ENCODE measurements around the gene KCNQ1.

The KCNQ1 gene

DNA sequence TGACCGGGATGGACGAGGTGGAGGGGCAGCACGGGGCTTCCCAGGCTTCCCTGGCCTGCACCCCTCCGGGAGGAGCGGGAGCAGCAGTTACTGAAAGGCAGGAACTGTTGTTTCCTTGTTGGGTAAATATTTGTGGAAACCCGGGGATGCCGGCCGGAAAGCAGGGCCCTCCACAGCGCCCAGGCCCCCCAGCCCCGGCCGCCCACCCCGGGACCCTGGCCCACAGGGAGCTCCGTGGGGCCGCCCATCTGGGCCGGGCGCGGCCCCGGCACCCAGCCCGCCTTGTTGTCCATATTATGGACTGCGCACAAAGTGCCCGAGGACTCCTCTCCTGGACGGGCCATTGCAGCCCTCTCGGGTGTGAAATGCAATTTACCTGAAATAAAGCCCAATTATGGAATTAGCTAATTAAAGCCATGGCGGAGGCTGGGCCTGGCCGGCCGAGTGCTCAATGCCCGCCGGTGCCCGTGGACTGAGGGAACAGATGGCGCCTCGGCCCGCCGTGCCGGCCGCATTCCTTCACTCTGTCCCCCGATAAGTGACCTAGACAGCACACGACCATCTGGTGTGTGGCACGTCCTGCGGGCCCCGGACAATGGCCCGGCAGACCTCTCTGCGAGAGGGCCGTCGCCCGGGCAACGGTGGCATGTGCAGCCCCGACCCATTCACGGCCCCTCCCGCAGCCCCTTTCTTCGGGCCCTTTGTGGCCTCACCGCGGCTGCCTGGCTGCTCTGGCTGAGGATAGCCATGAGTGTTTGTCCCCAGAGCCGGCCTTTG is 405.4 kb downstream of the KCNQ1 start:
- Histone ChIP-seq H3K4me1 (no peaks in the 10 kb centered on the region), H3K36me3 (no peaks in the 10 kb centered on the region), H3K4me3 (ENCODE audit: low read depth, low read length) (no peak overlapping the region), H3K27me3 (no peaks in the 10 kb centered on the region), H3K9me3 (no peaks in the 10 kb centered on the region)
- DNase-seq = no peak
- TF ChIP-seq, protein P1, sequence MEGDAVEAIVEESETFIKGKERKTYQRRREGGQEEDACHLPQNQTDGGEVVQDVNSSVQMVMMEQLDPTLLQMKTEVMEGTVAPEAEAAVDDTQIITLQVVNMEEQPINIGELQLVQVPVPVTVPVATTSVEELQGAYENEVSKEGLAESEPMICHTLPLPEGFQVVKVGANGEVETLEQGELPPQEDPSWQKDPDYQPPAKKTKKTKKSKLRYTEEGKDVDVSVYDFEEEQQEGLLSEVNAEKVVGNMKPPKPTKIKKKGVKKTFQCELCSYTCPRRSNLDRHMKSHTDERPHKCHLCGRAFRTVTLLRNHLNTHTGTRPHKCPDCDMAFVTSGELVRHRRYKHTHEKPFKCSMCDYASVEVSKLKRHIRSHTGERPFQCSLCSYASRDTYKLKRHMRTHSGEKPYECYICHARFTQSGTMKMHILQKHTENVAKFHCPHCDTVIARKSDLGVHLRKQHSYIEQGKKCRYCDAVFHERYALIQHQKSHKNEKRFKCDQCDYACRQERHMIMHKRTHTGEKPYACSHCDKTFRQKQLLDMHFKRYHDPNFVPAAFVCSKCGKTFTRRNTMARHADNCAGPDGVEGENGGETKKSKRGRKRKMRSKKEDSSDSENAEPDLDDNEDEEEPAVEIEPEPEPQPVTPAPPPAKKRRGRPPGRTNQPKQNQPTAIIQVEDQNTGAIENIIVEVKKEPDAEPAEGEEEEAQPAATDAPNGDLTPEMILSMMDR (IDR thresholded peaks at IDR 0.05; ENCODE audit: low read depth, low read length) = no peak

DNA sequence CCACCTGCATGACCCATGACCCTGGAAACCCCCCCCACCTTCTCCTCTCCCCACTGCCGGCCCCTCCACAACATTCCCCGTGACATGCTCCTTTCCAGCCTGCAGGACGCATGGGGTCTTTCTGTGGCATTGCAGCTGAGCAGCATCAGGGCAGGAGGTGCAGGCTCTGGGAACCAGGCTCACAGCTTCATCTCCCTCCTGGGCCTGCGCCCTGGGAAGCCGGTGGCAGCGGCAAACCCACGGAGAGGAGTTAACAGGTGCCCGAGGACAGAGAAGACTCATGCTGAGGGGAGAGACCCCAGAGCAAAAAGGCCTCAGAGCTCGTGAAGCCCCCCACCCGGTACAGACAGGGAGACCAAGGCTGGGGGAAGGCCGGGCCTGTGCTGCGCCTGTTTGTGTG is 408.6 kb downstream of the KCNQ1 start:
- Histone ChIP-seq H3K36me3 (no peaks in the 10 kb centered on the region), H3K4me1 (no peaks in the 10 kb centered on the region), H3K9me3 (no peaks in the 10 kb centered on the region), H3K4me3 (ENCODE audit: low read depth, low read length) (no peak overlapping the region), H3K27me3 (no peaks in the 10 kb centered on the region)
- TF ChIP-seq, protein P1 (IDR thresholded peaks at IDR 0.05; ENCODE audit: low read depth, low read length) = no peak
- DNase-seq = no peak

DNA sequence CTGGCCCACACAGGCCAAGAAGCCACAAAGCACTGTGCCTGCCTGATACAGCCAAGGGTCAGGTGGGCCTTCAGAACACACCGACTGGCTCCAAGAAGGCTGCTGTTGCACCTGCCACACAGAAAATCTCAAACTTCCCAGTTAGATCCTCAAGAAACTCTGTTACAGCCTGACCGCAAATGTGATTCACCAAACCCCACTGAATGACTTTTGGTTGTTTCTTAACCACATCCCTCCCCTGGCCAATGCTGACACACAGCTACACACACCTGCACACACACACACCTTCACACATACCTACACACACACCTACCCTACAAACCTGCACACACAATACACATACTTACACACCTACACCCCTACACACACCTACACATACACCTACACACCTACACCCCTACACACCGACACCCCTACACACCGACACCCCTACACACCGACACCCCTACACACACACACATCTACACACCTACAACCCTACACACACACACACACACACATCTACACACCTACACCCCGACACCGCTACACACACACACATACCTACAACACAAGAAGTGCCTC is 409.3 kb downstream of the KCNQ1 start:
- Histone ChIP-seq H3K27me3 (no peaks in the 10 kb centered on the region), H3K4me3 (ENCODE audit: low read depth, low read length) (no peak overlapping the region), H3K4me1 (no peaks in the 10 kb centered on the region), H3K9me3 (no peaks in the 10 kb centered on the region), H3K36me3 (no peaks in the 10 kb centered on the region)
- no peak for DNase-seq
- TF ChIP-seq, protein P1 (IDR thresholded peaks at IDR 0.05; ENCODE audit: low read depth, low read length) = no peak

- no peak for DNase-seq
- H3K27me3 ChIP-seq = no peaks in the 10 kb centered on the region
- no peak overlapping the region for H3K4me3 ChIP-seq (ENCODE audit: low read depth, low read length)
- no peaks in the 10 kb centered on the region for H3K9me3 ChIP-seq
- H3K36me3 ChIP-seq = no peaks in the 10 kb centered on the region
- TF ChIP-seq, protein P1 (IDR thresholded peaks at IDR 0.05; ENCODE audit: low read depth, low read length) = no peak
- no peaks in the 10 kb centered on the region for H3K4me1 ChIP-seq
These were observed 410.4 kb downstream of the KCNQ1 start for GRCh38 chr11:2855162-2855561.

- Histone ChIP-seq H3K4me1 (no peaks in the 10 kb centered on the region), H3K36me3 (no peaks in the 10 kb centered on the region), H3K27me3 (no peaks in the 10 kb centered on the region), H3K9me3 (no peaks in the 10 kb centered on the region), H3K4me3 (ENCODE audit: low read depth, low read length) (no peak overlapping the region)
- no peak for DNase-seq
- TF ChIP-seq, protein P1 (IDR thresholded peaks at IDR 0.05; ENCODE audit: low read depth, low read length) = 0 out of 2 replicates have a peak, but pooled peaks have one; percentile 2
These were observed 412.5 kb downstream of the KCNQ1 start for GRCh38 chr11:2857276-2857675.

DNA sequence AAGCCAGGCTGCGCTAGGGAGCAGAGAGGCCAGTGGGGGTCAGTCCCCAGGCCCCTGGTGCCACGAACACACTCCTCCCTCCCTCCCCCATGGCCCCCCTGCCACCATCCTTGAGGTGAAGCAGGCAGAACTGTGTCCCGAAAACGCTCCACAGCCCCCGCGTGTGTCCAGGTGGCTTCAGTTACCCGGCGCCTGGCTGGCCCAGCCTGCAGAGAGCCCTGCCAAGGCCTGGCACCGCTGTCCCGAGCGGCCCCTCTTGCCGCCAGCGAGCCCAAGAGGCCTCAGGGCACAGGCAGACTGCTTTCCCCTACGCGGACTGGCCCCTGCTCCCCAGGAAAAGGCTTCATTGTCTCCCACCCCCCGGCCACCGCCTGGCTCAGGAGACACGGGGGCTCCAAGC is 413.1 kb downstream of the KCNQ1 start:
- Histone ChIP-seq H3K4me1 (no peaks in the 10 kb centered on the region), H3K36me3 (no peaks in the 10 kb centered on the region), H3K4me3 (ENCODE audit: low read depth, low read length) (no peak overlapping the region), H3K9me3 (no peaks in the 10 kb centered on the region), H3K27me3 (no peaks in the 10 kb centered on the region)
- DNase-seq = no peak
- TF ChIP-seq, protein P1 (IDR thresholded peaks at IDR 0.05; ENCODE audit: low read depth, low read length) = no peak

All from BE2C (cell line).